GM20000 (cell line): ENCODE results near the gene HBG2.
A peak's percentile ranks its signal among the peaks of the same experiment; 100 is the strongest.

Experiments used
- DNase-seq: peaks from one replicate; pipeline ENCODE4 v3.0.0; 2012; ENCODE audit warnings: low spot score
- TF ChIP-seq, protein P1 (sequence below): IDR thresholded peaks from 2 replicates; pipeline ENCODE4 v1.5.1; 2012; ENCODE audit warnings: mild to moderate bottlenecking, control low read depth; ENCODE audit errors: extremely low read depth, missing control alignments

Gene HBG2

DNA sequence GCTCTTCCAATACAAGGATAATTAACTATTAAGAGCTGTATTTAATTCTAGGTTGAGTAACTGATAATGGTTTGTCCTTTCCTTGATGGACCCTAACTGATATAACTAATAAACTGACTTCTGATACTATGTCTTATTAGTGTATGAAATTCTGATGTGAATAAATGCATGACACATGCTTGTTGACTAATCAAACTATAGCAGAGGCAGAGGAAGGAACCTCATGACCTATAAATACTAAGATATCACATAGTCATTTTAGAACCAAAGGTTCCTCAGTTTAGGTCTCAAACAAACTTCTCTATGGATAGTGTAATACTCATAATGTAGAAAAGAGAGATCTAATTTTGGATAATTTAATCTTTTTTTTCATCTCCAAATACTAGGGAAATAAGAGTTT is 15.5 kb downstream of the HBG2 start:
- DNase-seq, result no peak
- TF ChIP-seq, protein P1, sequence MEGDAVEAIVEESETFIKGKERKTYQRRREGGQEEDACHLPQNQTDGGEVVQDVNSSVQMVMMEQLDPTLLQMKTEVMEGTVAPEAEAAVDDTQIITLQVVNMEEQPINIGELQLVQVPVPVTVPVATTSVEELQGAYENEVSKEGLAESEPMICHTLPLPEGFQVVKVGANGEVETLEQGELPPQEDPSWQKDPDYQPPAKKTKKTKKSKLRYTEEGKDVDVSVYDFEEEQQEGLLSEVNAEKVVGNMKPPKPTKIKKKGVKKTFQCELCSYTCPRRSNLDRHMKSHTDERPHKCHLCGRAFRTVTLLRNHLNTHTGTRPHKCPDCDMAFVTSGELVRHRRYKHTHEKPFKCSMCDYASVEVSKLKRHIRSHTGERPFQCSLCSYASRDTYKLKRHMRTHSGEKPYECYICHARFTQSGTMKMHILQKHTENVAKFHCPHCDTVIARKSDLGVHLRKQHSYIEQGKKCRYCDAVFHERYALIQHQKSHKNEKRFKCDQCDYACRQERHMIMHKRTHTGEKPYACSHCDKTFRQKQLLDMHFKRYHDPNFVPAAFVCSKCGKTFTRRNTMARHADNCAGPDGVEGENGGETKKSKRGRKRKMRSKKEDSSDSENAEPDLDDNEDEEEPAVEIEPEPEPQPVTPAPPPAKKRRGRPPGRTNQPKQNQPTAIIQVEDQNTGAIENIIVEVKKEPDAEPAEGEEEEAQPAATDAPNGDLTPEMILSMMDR, result no peak

- TF ChIP-seq, protein P1, result no peak
- no peak for DNase-seq
Measured at GRCh38 chr11:5238486-5238885, 16.1 kb downstream of the HBG2 start.

GRCh38 chr11:5237420-5237819 is 17.2 kb downstream of the HBG2 start:
- TF ChIP-seq, protein P1, result no peak
- DNase-seq, result no peak

GRCh38 chr11:5235364-5236095 is 19.1 kb downstream of the HBG2 start:
- TF ChIP-seq, protein P1, result no peak
- DNase-seq, result no peak

DNA sequence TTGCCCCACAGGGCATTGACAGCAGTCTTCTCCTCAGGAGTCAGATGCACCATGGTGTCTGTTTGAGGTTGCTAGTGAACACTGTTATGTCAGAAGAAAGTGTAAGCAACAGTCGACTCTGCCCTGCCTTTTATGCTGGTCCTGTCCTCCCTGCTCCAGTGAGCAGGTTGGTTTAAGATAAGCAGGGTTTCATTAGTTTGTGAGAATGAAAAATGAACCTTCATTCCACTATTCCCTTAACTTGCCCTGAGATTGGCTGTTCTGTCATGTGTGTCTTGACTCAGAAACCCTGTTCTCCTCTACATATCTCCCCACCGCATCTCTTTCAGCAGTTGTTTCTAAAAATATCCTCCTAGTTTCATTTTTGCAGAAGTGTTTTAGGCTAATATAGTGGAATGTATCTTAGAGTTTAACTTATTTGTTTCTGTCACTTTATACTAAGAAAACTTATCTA is 20.2 kb downstream of the HBG2 start, which contains the start of gene HBD:
Gene HBD, minus strand, starts transcription at position 103 of the 454 bp plus-strand sequence. Its CDS starts 50 bp downstream, at position 53.
- peak; percentile 12 for DNase-seq
- TF ChIP-seq, protein P1, result no peak

DNA sequence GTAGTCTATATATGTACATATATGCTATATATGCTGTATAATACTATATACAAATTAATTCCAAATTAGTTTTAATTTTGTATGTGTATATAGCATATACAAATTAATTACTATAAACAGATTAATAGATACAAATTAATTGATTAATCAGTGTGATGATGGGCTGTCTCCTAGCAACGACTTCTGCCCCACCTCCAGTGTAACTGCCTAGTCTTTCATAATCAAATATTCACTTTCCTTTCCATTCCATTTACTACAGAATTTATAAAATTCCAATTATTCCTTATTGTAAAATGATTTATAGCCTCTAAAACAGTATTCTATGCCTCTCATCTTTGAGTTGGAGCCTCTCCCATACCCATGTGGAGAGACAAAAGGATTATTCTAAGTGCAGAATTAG is 21.3 kb downstream of the HBG2 start:
- DNase-seq, result no peak
- TF ChIP-seq, protein P1, result no peak

DNA sequence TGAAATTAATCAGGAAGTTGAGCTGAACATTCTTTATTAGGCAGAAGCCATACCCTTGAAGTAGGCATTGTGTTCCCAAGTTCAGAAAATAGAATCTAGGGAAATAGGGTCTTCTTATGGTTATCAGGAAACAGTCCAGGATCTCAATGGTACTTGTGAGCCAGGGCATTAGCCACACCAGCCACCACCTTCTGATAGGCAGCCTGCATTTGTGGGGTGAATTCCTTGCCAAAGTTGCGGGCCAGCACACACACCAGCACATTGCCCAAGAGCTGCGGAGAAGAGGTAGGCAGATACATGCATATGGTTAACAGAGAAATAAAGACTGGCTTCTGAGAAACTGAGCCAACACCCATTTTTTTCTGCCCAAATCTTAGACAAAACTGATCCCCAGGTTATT is 21.8 kb downstream of the HBG2 start:
- no peak for DNase-seq
- TF ChIP-seq, protein P1, result no peak
